Measurements from ENCODE around the gene MYO7B.

The MYO7B gene

DNA sequence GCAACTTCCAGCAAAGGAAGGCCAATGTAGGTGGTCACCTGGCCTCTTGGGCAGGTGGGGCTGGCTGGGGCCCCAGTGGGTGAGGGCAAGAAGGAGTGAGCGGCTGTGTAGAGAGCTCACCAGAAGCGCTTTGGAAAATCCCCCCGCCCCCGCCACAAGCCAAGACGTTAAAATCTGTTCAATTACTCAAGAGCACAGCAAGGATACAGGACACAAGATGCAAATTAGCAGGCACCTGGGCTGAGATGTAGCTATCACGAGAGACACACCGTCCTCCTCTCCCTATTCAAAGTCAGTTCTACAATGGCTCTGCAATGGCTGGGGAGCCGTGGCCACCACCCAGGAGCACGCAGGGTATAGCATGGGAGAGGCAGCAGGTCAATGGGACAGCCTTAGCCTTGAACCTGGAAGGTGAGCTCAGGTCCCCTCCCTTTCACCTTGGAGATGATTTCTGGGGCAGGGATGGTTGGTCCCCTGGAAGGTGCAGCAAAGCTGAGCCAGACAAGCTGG is 72.0 kb downstream of the MYO7B start:
- DNase-seq (ENCODE audit: low read depth in 4 of 4, low spot score in 1 of 4) = no peak

DNA sequence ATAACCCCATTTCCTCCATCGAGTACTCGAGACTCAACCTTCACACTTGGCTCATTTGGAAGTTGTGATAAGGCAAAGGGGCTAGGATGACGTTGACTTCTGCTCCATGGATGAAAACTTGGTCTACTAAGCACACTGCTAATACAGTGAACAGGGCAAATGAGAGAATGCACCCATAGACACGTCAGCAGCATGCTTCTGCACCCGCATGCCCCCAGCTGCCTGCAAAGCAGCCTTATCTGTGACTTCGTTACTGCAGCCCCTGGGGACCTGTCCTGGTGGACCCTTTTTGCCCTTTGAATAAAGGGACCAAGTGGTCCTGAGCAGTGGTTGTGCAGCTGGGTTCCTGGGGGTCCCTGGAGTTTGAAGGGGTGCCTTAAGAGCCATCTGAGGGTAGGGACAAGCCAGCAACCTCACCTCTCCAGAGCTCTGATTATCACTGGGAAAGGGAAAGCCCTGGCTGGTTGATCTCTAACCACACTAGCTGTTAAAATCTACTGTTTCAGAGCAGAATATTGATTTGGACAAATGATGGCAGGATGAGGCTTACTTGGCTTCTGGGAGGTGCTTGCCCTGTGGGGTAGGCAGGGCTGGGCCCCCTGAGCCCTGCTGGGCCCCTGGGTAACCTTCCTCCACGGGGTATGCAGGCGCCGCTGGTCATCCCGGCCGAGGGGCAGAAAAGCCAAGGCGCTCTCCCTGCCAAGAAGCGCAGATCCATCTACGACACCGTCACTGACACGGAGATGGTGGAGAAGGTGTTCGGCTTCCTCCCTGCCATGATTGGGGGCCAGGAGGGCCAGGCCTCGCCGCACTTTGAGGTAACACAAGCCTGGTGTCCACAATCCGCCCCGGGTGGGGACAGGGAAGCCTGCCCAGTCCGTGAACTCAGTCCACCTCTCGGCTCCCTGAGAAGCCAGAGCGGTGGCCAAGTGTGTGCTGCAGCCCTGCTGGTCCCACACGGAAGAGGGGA is 72.9 kb downstream of the MYO7B start:
- DNase-seq (ENCODE audit: low read depth in 4 of 4, low spot score in 1 of 4) = no peak

DNA sequence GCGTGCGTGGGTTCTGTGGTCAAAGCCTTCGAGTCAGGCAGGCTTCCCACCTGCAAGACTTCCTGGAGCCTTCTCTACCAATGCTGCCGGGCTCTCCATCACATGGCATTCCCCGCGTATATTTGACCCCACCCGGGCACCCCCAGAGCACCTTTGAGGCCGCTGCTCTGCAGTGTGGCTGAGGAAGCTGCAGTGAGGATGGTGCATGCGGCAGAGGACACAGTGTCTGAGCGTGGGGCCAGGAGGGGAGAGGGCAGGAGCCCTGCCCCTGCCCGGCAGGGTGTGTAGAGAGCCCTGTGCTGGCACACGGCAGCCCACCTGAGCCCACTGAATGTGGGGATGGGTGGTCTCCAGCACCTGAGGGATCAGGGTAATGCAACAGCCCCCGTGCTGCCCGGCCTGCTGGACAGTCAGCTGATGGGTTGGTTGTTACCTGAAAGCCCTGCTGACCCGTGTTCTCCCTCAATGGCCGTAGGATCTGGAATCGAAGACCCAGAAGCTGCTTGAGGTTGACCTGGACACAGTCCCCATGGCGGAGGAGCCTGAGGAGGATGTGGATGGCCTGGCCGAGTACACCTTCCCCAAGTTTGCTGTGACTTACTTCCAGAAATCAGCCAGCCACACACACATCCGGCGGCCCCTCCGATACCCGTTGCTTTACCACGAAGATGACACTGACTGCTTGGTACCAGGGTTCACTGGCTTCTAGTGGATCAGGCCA is 73.7 kb downstream of the MYO7B start:
- no peak for DNase-seq (ENCODE audit: low read depth in 4 of 4, low spot score in 1 of 4)

DNA sequence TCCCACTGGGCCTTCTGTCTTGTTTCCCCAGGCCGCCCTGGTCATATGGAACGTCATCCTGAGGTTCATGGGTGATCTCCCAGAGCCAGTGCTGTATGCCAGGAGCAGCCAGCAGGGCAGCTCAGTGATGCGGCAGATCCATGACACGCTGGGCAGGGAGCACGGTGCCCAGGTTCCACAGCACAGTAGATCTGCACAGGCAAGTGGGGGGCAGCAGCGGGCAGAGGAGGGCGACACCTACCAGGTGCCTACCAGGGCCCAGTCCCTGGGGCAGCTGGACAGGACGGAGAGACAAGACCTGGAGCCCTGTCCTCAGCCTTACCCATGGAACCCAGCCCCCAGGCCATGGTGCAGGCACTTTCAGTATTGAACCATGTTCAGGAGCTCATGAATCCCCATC is 74.3 kb downstream of the MYO7B start:
- DNase-seq (ENCODE audit: low read depth in 4 of 4, low spot score in 1 of 4) = no peak

DNA sequence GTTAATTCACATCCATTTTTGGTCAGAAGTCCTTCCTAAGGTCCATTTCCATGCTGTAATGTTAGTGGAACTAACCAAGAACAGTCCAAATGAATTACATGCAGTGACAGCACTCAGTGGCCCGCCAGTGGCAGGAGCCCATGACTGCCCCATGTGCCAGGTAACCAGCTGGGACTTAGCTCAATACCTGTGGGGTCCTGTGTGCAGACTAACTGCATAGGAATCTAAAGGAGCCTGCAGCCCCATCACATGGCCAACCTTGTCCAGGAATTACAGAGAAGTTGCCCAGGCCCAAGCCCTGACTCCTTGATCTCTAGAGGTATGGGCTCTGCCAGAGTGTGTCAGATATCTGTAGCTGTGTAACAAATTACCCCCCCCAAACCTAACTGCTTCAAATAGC is 75.1 kb downstream of the MYO7B start:
- DNase-seq (ENCODE audit: low read depth in 4 of 4, low spot score in 1 of 4) = no peak

DNA sequence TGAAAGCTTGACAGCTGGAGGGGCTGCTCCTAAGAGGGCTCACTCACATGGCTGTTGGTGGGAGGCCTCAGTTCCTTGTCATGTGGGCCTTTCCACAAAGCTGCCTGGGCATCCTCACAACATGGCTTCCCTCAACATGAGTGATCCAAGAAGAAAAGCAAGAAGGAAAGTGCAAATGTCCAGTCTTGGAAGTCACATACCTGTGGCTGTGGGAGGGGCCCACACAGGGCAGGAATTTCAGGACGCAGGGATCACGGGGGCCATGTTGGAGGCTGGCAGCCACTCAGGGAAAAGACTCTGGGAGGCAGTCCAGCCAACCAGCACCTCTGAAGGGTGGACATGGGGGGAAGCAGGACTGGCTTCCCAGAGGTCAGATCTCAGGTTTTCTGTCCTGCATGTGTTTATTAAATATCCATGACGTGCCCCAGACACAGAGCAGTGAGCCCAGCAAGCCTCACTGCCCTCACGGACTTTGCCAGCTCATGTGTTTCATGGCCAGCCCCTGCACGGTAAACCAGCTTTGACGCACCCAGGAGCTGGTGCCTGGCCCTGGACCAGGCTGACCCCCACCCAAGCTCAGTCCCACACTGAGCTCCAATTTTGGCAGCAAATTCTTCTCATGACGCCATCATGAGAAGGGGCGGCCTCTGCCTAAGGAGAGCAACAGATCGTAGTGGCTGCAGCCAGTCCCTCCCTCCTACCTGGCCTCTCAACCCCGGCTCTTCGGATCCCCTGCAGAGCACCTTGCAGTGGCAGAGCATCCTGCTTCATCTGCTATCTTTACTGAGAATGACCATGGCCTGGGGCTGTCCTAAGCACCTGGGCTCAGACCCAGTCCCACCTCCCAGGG is 75.8 kb downstream of the MYO7B start:
- DNase-seq (ENCODE audit: low read depth in 4 of 4, low spot score in 1 of 4) = no peak

DNA sequence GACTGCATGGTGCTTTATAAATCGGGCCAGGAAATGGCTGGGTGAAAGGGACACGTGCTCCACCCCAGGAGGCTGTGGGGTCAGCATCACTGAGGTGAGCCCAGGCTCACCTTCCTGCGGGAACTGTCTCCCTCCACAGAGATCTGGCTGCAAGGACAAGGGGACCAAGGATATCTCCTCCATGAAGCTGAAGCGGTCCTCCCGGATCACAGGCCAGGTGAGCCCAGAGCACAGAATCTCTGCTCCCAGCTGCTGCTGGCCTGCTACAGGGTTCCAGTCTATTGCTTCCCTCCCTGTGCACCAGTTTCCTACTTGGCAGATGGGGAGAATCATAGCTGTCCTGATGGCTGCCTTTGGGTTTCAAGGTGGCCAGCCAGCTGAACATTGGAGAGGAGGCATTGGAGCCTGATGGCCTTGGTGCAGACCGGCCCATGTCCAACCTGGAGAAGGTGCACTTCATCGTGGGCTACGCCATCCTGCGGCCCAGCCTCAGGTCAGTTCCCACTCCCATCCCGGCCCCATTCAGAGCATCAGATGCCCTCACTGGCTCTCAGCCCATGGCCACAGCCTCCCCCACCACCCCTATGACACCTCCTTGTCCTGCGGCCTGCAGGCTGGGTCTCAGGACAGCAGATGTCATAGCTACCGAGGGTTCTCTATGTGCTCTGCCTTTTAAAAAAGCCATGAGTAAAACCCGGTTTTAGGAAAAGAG is 76.8 kb downstream of the MYO7B start:
- DNase-seq (ENCODE audit: low read depth in 4 of 4, low spot score in 1 of 4) = no peak

DNA sequence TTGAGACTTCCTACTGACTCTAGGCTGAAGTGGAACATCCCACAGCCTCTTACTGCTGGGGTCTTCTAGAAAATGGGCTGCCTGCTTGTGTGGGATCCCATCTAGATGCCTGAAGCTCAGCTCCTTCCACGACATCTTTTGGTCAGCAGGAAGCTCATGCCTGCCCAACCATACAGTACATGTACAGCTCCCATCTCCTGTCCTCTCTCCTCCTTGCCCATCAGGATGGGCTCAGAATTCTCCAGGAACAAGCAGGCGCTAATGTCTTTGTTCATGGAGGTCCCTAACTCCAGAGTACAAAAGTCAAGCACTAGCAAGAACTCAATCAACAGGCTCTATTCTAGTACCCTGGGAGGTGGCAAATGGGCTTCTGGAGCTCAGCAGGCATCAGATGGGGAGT is 78.8 kb downstream of the MYO7B start:
- no peak for DNase-seq (ENCODE audit: low read depth in 4 of 4, low spot score in 1 of 4)

DNA sequence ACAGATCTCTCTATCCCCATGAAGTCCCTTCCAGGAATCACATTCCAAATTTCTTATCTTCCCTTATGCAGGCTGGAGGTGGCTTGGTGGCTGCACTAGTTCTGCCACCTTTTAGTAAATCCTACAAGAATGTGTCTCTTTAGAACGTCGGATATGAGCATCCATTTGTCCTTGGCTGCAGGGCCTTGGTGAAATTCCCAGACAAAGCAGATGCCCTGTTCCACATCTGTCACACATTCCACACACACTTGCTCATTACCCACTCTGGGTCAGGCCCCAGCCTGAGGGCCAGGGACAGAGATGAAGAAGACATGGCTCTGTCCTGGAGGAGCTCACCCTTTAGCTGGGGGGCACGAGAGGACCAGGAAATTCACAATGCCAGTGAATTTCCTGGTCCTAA is 79.2 kb downstream of the MYO7B start:
- no peak for DNase-seq (ENCODE audit: low read depth in 4 of 4, low spot score in 1 of 4)

DNA sequence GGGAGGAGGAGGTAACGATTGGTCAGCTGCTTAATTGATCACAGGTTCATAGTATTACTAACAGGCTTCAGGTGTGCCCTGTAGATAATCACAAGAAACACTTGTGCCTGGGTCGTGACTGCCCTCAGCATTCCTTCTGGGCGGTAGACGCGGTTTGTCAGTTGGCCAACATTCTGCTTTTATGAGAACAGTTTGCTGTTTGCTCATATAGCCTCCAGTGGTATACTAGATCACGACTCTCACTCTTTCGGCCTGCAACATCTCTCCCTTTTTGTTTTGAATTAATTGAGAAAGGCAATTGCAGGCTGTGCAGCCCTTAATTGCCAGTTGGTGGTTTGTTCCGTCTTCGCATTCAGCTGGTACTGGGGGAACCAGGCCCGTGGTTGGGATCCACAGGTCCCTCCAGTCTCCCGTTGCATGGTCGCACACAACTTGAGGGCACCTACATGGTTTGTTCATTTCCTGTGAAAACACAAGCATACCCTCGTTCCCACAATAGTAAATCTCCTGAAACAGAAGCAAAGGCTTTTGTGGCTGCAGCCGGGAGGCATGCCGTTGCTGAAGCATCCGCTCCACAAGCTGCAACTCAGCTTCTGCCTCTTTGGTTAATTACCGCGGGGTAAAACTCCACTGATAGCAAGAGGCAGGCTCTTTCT is 80.2 kb downstream of the MYO7B start:
- DNase-seq (ENCODE audit: low read depth in 4 of 4, low spot score in 1 of 4) = no peak

DNA sequence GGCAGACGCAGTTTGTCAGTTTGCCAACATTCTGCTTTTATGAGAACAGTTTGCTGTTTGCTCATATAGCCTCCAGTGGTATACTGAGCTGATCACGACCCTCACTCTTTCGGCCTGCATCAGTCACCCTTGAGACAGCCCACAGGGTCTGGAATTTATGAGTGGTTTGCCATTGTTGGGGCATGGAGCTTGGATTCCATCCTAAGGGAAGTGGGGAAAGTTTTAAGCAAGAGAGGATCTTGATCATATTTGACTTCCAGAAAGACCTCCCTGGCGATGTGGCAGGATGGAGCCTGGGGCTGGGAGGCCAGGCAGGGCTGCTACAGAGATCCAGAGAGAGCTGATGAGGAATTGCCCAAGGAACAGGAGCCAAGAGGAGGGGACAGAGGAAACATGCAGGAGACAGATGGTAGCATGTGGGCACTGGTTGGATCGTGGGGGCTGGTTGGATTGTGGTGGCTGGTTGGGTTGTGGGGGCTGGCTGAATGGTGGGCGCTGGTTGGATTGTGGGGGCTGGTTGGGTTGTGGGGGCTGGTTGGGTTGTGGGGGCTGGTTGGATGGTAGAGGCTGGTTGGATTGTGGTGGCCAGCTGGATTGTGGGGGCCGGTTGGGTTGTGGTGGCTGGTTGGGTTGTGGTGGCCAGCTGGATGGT is 83.2 kb downstream of the MYO7B start:
- no peak for DNase-seq (ENCODE audit: low read depth in 4 of 4, low spot score in 1 of 4)

DNA sequence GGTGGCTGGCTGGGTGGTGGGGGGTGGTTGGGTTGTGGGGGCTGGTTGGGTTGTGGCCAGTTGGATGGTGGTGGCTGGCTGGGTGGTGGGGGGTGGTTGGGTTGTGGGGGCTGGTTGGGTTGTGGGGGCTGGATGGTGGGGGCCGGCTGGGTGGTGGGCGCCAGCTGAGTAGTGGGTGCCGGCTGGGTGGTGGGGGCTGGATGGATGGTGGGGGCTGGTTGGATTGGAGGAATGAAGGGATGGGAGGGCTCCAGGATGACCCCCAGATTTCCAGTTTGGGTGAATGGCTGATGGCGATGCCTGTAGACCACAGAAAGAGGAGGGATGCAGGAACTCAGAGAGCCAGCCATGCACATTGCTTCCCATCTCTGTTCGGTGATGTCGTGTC is 83.7 kb downstream of the MYO7B start:
- DNase-seq (ENCODE audit: low read depth in 4 of 4, low spot score in 1 of 4) = no peak

DNA sequence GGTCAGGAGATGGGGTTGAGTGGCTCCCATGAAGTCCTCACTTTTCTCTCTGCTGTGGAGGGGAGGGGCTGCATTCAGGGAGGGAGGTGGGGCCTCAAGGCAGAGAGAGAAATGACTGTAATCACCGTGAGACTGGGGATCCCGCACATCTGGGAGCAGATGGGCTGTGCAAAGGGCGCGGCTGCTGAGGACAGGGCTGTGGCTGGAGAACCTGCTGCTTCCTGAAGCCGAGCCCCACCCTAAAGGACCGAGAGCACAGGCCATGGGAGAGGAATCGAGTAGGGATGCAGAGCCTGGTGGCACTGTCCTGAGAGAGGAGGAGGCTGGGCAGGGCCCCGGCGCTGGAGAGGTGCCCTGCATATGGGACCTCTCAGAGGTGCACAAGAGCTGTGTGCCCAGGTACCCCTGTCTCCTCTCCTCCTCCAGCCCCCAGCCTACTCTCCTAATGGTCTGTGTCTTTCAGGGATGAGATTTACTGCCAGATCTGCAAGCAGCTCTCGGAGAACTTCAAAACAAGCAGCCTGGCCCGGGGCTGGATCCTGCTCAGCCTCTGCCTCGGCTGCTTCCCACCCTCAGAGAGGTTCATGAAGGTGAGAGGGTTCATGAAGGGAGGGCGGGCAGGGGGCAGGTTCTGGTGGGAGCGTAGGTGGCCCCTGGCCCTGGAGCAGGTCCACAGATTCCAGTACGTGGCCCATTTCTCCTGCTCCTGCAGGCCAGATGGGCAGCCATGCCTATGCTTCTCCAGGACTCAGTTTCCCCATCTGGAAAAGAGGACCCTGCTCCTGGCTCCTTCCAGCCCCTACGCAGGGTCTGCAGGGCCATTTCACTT is 84.6 kb downstream of the MYO7B start:
- DNase-seq (ENCODE audit: low read depth in 4 of 4, low spot score in 1 of 4) = no peak

DNA sequence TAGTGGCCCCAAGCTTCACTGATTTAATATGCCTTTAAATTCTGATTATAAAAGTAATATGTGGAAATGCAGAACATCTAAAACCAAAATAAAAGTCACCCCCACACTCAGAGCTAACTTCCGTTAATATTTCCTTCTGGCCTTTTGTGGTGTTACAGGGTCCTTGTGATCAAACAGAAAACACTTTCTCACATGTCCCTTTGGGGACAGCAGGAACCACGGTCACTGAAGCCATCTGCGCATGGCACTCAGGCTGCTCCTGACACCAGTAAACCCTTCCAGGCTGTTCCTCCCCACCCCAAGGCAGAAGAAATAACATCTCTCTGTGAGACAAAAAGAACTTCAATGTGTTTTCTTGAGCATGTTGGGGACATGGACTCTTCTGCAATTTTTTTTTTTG is 85.4 kb downstream of the MYO7B start:
- DNase-seq (ENCODE audit: low read depth in 4 of 4, low spot score in 1 of 4) = no peak

DNA sequence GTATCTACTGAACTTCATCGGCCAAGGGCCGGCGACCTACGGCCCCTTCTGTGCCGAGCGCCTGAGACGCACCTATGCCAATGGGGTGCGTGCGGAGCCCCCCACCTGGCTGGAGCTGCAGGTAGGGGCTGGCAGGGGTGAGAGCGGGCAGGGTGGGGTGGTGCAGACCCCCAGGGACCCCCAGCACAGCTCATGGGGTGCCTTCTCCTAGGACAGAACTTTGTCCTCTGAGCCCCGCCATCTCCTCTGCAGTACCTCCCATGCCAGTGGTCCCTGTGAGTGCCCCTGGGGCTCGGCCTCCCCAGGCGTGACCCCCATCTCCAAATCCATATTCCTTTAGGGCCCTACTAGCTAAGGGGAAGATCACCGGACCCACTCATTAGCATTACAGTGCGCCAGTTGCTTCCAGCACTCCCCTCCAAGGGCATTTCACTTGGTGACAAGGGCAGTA is 86.5 kb downstream of the MYO7B start:
- DNase-seq (ENCODE audit: low read depth in 4 of 4, low spot score in 1 of 4) = no peak

DNA sequence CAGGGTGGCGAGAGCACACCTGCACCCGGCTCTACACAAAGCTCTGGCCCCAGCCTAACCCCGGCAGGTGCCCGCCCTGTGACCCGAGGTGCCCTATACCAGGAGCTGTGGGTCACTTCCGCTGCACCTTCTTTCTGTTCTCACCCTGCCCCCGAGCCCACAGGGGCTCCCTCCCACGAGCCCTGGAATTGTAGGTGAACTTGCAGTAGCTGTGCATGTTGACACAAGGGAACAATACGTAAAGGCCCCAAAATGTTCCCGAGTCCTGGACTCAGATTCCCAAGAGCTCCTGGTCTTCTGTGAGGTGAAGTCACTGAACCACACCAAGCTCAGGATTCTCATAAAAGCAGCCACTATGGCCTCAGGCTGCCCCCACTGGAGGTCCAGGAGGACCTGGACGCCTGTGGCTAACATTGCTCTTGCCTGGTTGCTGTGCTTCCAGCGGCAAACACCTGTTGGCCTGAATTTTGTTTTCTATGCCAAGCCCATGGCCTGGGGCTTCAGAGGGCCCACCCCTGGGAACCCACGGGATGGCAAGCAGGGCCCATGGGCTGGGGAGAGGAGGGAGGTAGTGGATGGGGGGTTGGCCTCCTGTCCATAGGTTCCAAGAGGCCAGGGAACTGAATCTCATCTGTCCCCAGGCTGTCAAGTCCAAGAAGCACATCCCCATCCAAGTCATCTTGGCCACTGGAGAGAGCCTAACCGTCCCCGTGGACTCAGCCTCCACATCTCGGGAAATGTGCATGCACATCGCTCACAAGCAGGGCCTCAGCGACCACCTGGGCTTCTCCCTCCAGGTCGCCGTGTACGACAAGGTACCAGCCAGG is 87.3 kb downstream of the MYO7B start:
- DNase-seq (ENCODE audit: low read depth in 4 of 4, low spot score in 1 of 4) = no peak

DNA sequence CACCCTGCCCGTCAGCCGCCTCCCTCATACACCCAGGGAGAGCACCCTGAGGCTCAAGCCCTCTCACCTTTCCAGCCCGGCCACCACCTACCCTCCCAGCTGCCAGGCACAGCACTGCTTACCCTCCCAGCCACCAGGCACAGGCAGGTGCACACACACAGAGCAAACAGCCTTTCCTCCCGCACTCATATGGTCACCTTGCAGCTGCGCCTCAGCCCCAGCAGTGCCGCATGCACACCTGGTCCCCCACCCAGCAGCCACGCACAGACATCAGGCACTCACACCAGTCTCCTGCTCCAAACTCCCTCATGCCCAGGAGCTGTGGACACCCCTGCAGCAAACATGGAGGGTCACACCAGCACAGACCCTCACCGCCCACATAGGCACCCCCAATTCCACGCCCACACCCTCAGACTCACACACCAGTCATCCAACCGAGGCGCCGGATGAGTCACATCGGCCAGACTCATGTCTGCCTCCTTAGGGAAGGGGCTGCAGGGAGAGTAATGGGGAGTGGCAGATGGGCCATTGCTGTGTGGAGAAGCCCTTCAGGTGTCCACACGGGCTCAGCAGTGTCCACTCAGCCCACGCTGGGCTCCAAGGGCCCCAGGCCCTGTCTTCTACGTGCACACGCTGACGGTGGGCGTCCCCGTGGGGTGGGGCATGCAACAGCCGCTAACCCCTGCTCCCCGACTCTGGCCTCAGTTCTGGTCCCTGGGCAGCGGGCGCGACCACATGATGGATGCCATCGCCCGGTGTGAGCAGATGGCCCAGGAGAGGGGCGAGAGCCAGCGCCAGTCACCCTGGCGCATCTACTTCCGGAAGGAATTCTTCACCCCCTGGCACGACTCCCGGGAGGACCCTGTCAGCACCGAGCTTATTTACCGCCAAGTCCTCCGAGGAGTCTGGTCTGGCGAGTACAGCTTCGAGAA is 88.2 kb downstream of the MYO7B start:
- no peak for DNase-seq (ENCODE audit: low read depth in 4 of 4, low spot score in 1 of 4)

Measured in stimulated activated CD4-positive, alpha-beta T cell treated with anti-CD3 and anti-CD28 coated beads, Interleukin-1b, Interleukin-23, amount 100 ng/mL, for 24 hours (primary cell).